ENCODE data around the gene LIG3. TPM values are rescaled to one million over a fixed set of nuclear protein-coding genes. Genes with fewer than 3 reads are reported as not detected.
"Not testable (repeated sequence)": the region's sequence is repeated elsewhere in the genome, so short reads cannot be mapped to it uniquely, and the experiment has no call there.

Gene LIG3
- total RNA-seq, 1 donor from 2014 or later: 44.3 TPM

DNA sequence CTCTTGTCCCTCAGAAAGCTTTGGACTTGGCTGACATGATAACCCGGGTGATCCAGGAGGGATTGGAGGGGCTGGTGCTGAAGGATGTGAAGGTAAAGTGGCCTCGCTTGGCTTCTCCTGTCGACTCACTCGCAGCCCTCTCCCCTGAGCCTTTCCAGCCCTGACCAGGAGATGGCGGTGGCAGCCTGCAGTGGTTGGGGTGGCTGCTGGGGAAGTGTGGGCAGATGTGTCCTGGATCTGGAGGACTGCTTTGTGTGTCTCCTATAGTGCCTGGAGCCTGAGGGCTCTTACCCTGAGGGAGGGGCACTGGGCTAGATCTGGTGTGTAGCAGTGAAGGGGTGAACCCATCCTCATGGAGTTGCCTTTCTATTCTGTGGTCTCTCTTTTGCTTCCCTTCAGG is 17.9 kb downstream of the LIG3 start:
- intact Hi-C loops (cut with micrococcal nuclease): loop anchor here (1.0 to 2.0 kb wide), 5 partner anchors 17 to 121 kb away; partner anchors contain the start of genes RAD51D and RFFL

DNA sequence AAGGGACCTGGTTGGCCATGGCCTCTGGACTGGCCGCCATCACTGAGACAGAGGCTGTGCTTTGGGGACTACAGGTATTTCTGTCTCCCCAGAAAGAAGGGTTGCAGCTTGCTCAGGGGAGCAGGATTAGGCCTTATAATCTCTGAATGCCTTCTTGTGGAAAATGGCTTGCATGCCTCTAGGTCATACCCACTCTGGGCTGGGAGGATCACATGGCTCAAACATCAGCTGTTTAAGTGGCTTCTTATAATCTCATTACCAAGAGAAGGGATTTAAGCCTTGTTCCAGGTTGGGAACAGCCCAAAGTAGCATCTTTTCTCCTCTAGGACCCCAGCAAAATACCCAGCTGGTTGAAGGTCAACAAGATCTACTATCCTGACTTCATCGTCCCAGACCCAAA is 19.1 kb downstream of the LIG3 start:
- intact Hi-C loops (cut with micrococcal nuclease): loop anchor here (2.0 kb wide), 1 partner anchor 23 kb away; no protein-coding TSS in a partner anchor

DNA sequence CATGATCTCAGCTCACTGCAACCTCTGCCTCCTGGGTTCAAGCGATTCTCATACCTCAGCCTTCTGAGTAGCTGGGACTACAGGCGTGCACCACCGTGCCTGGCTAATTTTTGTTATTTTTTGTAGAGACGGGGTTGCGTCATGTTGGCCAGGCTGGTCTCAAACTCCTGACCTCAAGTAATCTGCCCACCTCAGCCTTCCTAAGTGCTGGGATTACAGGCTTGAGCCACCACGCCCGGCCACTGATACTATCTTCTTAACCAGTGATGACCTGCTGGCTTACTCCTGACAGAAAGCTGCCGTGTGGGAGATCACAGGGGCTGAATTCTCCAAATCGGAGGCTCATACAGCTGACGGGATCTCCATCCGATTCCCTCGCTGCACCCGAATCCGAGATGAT is 20.7 kb downstream of the LIG3 start:
- intact Hi-C loops (cut with micrococcal nuclease): not testable (repeated sequence)

DNA sequence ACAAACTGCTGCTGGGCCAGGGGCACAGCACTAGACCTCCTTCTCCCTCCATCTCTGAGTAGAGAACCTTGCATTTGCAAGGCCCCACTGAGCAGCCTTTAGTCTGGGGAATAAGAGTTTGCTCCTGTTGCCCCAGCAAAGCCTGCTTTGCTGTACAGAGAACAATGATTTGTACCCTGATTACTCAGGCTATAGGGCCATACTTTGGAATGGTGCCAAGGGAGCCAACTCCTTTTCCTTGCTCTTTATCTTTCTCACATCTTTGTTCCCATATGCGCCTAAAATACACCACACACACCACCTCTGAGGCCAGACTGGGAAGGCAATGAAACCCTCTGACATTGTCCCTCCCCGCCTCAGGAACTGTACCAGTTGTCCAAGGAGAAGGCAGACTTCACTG is 21.2 kb downstream of the LIG3 start:
- intact Hi-C loops (cut with micrococcal nuclease): no loop called here

DNA sequence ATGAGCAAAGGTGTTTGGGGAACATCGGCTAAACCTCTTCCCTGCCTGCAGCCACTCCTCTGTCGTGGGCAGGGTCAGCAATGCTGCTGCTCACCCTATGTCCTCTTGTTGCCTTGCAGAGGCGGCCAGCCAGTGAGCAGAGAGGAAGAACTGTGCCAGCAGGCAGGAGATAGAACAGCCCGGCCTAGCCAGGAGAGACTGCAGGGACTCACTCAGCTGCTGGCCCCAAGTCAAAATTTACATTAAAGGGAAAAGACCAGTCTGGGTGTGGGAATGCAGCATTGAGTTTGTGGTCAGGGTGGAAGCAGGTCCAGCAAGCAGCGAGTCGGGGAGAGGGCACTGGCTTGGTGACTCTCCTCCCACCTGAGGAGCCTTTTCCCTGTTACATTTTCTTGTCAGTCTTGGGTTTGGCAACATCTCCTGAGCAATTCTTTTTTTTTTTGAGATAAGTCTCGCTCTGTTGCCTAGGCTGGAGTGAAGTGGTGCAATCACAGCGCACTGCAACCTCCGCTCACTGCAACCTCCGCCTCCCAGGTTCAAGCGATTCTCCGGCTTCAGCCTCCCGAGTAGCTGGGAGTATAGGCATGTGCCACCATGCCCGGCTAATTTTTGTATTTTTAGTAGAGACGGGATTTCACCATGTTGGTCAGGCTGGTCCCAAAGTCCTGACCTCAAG is 22.7 kb downstream of the LIG3 start:
- intact Hi-C loops (cut with micrococcal nuclease): no loop called here

DNA sequence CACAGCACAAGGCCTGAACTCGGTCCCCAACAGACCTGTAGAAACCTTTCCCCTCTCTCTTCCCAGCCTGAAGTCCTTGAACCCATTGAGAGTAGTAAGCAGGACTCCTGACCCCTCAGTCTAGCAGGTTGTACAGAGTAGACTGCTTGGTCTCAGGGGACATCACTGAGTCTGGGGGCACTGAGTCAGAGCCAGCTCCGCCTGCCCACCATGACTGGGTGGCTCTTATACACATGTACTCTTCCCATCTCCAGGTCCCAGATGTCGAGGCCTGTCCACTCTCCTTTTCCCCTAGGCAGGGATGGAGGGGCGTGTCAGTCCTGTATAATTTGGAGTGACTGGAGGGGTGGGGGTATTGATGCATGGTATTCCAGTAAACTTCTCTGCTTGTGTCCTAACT is 23.5 kb downstream of the LIG3 start:
- intact Hi-C loops (cut with micrococcal nuclease): no loop called here

DNA sequence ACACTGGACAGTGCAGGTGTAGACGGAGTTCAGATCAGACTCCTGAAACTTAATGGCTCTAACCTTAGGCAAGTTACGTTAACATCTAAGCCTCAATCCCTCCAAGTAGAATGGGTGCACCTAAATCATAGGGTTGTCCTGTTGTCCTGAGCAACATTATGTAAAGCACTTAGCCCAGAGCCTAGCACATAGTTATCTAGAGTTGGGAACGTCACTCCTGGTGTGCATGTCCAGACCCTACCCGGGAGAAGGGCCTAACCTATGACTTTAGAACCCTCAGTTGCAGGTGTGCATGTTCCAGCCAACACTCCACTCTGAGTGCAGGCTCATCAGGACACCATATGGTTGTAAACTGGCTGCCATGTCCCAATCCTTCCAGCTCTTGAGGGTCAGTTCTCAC is 26.0 kb downstream of the LIG3 start:
- intact Hi-C loops (cut with micrococcal nuclease): no loop called here

DNA sequence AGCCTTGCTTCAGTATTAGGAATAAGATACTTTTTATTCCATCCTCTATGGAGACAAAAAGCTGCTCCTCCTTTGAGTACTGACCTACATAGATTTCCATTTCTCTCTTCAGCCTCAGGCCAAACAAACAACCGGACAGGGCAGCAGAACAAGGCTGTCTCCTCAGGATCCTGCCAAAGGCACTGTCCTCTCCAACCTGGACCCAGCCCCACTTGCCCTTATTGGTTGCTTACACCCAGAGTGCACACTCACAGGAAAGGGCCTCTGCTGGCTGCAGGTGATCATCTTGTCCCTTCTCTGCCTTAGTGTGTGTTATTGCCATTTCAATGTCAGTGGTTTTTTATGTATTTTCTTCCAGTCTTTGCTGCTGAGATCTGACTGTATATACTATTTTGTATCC is 26.6 kb downstream of the LIG3 start:
- intact Hi-C loops (cut with micrococcal nuclease): no loop called here

DNA sequence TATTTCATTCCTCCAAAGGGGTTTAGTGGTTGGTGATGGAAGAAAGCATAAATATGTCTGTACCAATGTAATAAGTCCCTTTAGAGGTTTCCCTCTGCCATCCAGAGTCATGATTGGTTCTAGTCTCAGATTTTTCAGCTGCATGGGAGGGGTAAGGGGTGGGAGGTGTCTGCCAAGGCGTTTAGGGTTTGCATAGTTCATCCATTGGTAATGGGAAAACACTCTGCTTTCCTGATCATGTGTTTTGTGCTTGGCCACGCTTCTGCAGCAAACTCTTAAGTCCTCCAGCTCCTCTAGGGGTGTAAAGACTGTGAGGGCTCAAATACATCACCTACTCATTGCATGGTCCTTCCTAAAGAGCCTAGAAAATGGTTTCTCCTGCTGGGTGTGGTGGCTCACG is 29.8 kb downstream of the LIG3 start:
- intact Hi-C loops (cut with micrococcal nuclease): no loop called here

DNA sequence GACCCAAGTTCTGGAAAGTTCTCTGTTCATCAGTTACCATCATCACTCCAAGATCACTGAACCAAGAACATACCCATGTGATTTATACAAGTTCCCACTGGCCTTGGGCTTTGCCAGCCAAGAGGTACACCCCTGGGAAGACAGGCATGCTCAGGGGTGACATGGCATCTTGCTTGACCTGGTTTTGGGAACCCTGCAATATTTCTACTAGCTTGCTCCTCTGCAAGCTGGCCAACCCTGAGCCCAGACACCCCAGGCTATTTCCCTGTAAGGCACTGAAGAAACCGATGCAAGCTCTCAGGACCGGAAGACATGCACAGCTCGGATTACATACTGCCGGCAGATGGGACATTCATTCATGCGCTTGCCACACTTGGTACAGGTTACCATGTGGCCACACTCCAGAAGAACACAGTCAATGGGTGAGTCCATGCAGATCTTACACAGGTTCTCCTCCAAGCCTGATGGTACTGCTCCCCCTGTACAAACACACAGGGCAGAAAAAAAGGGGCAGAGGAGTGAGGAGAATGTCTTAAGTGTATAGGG is 31.4 kb downstream of the LIG3 start:
- intact Hi-C loops (cut with micrococcal nuclease): no loop called here

DNA sequence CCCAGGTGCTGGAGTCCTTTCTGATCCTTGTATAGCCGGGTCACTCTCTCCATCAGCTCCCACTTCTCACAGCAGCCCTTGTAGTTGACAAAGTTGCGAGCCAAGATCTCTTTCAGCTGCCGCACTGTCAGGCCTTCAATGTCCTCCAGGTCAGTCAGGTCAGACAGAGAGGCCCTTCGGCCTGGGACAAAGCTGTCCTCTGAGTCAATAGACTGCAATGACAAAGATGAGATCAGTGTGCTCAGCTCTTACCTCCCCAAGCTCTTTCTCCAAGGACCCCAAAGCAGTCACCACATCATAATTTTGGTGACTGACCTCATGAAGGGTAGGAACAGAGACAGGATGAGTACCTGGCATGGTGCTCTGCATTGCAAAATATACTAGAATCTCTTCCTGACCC is 36.1 kb downstream of the LIG3 start:
- intact Hi-C loops (cut with micrococcal nuclease): no loop called here

DNA sequence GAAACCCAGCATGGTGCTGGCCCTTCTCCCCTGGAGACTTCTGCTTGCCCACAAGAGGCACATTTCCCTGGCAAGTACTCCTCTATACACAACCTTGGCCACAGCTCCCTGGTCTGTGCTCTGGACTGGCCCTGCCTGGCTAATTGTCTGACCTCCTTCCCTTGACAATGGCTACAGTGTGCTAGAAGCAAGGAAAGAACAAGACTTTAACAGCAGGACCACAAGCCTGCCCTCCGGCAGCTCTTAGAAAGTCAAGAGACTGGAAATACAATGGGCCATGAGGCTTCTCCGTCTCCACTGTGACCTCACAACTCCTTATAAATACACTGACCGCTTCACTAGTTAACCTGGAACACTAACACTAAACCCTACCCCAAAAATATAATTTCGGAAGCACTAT is 36.7 kb downstream of the LIG3 start:
- intact Hi-C loops (cut with micrococcal nuclease): no loop called here

DNA sequence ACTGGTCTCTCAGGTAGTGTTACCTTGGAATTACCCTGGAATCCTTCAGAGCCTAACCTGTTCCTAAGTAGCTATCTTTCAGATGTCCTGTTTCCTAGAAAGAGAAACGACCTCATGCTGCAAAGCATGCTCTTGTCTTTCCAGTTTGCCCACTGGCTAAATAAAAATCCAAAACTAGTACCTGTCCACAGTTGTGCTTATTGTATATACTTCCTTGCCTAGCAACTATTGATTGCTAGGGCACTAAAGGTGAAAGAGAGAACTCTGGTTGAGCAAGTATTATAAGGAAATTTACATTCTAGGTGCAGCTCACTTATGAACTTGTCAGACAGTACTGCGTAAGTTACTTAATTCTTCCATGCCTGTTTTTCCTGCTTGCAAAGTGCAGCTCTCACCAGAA is 38.5 kb downstream of the LIG3 start:
- intact Hi-C loops (cut with micrococcal nuclease): no loop called here

DNA sequence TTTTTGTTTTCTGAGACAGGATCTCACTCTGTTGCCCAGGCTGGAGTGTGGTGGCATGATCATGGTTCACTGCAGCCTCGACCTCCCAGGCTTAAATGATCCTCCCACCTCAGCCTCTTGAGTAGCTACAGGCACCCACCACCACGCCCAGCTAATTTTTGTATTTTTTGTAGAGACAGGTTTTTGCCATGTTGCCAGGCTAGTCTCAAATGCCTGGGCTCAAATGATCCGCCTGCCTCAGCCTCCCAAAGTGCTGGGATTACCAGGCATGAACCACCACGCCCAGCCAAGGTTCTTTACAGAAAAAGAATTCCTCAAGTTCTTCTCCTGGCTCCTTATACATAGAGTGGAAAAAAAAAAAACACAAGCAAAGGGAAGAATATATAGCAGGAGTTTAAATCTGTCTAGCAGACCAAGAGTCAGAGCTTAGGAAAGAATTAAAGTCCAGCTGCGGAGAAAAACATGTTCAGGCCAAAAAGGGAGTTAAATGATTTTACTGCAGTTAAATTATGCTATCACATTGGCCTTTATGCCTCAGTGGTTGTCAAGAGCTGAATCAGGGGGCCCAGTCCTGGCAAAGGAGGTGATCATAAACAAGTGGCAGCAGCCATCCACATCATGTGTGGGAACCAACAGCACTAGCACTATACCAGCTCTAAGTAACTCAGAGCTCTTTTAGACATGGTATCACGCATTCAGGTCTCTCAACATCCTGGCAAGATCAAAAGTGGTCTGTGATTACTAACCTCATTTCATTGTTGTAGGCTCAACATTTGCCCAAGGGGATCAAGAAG is 39.3 kb downstream of the LIG3 start:
- intact Hi-C loops (cut with micrococcal nuclease): loop anchor here (5.0 kb wide), 1 partner anchor 37 kb away; the partner anchor contains the start of gene LIG3

DNA sequence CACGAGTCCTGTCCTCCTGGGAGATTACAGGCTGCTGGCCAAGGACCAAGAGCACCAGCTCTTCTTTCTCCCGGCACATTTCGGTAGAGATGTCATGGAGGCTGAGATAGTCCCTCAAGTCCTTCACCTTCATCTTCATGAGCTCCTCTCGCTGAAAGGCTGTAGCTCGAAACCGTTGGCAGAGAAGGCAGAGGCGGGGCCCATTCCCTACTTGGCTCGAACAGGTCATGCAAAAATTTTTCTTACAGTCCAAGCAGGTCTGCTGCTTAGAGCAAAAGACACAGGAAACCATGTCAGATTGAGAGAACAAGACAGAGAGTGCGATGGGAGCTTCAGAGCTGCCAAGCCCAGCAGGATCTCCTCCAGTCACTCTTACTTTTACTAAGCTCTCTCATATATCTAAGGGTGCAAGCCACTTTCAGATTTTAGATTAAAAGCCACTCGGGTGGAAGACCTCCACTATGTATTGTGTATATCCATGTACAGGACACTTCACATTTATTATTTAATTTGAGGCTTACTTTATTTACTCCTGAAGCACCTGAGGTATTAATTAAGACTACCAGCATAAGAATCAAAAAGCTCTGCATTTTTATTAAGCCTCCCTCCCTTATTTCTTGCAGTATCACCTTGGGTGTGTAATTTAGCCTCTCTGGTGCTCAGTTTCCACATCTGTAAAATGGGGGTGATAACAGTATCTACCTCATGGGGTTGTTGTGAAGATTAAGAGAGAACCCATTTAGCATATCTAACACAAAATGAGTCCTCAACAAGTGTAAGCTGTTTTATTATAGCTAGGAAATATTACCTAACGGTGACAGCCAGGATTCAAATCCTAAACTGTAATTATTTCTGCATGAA is 41.4 kb downstream of the LIG3 start:
- intact Hi-C loops (cut with micrococcal nuclease): loop anchor here (1.0 to 5.0 kb wide), 4 partner anchors 23 to 59 kb away; partner anchors contain the start of genes LIG3 and RFFL

DNA sequence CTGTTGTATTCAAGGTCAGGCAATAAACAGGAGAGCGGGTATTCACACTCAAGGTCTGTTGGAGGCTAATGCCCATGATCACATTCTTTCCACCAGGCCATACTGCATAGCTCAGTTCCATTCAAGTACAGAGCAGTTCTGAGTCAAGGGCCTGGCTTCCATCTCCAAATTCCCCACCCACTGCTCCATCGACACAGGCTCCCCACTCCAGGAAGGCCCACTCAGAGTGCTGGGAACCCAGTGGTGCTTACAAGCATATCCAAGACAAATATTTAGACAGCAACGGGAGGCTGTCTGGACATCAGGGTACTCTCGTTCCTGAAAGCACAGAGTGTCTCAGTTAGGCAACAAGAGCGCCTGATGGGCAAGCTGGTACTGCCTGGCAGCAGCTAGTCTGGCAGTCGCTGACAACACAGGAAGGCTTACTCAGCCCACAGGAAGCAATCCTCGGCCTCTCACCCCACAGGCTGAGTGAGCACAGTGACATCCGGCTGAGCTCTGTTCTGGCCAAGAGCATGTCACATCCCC is 42.3 kb downstream of the LIG3 start:
- intact Hi-C loops (cut with micrococcal nuclease): loop anchor here (1.0 to 5.0 kb wide), 8 partner anchors 24 to 97 kb away; partner anchors contain the start of genes LIG3, RAD51D and RFFL

DNA sequence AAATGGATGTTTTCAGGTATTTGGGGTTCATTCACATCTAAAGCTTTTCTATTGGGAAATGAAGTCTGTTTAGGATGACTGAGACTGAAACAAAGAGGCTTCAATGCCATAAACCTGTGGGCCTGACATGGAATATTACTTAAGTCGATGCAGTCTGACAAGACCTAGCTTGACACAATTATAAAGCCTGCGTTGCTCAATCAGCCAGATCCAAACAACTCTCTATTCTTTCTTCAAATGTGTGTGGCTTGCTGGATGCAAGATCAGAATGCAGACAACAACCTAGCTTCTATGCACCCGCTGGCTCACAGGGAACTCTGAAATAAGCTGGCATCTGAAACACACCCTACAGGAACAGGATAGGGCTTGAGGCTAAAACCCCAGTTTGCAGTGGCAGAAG is 43.2 kb downstream of the LIG3 start:
- intact Hi-C loops (cut with micrococcal nuclease): loop anchor here (1.0 to 5.0 kb wide), 7 partner anchors 23 to 96 kb away; partner anchors contain the start of genes LIG3 and RAD51D

DNA sequence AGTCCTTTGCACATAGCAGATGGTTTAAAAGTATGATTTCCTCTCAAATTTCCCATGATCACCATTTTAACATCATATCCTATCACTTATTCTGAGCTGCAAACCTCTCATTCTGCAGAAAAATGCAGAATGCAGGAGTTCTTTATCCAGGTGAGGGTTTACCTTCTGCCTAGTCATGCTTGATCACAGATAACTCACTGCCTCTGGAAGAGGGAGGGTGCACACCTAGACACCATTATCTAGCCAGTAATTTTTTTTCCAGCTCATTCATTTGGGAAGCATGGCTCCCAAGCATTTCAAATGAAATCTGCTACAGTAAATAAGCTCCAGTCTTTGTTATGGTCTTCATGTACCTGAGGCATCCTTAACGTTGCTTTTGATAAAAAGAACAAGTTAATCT is 45.2 kb downstream of the LIG3 start:
- intact Hi-C loops (cut with micrococcal nuclease): no loop called here

DNA sequence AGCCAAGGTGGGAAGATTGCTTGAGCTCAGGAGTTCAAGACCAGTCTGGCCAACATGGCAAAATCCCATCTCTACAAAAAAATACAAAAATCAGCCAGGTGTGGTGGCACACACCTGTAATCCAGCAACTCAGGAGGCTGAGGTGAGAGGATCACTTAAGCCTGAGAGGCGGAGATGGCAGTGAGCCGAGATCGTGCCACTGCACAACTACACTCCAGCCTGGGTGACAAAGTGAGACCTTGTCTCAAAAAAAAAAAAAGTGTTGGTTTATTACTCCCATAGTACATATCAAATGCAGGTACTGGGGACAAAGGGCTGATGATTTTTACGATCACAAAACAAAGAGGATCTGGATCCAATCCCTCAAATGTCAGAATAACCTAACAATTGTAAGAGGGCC is 47.8 kb downstream of the LIG3 start:
- intact Hi-C loops (cut with micrococcal nuclease): not testable (repeated sequence)

DNA sequence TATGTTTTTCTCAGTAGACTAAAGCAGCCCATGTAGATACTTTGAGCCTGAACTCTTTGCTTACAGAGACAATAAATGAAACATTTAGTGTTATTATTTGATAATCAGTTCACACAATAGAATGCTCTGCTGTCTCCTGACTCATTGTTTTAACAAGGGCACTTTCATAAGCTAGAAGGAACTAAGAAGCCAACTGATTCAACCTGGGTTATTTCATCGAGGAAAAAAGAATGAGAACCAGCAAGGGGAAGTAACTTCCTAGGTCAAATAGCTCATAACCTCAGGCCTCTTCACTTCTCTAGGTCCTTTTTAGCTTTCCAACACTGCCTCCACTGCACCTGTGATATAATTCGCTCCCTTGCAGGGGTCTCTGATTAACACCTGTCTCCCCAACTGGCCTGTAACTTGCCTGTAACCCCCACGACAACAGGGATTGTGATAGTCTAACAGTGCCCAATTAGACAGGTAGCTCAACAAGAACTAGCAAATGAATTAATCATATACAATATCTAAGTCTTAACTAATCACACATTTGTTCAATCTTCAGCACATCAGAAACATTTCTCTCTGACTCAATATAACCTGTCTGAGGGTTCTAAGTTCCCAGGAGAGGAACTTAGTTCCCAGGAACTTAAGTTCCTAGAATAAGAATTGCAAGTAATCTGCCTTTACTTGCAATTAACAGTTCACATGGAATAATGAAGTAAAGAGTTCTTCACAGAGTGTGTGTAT is 48.4 kb downstream of the LIG3 start:
- intact Hi-C loops (cut with micrococcal nuclease): no loop called here
